ENCODE measurements around the gene PHKG1.
"Not testable (repeated sequence)": the region's sequence is repeated elsewhere in the genome, so short reads cannot be mapped to it uniquely, and the experiment has no call there.

Gene PHKG1

DNA sequence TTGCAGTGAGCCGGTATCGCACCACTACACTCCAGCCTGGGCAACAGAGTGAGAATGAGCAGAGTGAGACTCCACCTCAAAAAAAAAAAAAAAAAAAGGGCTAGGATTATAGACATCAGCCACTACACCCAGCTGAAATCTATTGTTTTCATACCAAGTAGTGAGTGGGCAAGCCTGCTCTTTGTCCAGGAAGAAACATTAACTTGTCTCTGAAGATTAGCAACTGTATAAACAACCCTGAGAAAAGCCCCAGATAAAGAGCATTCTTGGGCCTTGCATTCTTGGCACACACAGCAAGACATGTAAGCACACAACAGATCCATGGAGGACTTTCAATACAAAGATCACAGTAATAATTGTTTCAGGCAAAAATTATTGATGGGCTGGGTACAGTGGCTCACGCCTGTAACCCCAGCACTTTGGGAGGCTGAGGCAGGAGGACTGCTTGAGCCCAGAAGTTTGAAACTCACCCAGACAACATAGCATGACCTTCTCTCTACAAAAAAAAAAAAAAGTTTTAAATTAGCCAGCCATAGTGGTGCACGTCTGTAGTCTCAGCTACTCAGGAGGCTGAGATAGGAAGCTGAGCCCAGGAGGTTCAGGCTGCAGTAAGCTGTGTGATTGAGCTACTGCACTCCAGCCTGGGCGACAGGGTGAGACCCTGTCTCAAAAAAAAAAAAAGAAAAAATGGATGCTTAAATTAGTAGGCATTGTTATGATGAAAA is 45.9 kb downstream of the PHKG1 start:
- ChIA-PET POLR2A (interaction anchor here (0.6 to 1.0 kb wide), 3 partner anchors 12 to 695 kb away, joined by 3 to 4 read pairs (median 3); no protein-coding TSS in a partner anchor), CTCF (interaction anchor here (1.9 kb wide), 1 partner anchor 28 kb away, joined by 6 read pairs; no protein-coding TSS in a partner anchor)
- no peak overlapping the region for H3K4me3 ChIP-seq (ENCODE audit: low read depth, low read length)
- peak; percentile 72 for DNase-seq (ENCODE audit: low read depth, low spot score)
- TF ChIP-seq, protein P1, sequence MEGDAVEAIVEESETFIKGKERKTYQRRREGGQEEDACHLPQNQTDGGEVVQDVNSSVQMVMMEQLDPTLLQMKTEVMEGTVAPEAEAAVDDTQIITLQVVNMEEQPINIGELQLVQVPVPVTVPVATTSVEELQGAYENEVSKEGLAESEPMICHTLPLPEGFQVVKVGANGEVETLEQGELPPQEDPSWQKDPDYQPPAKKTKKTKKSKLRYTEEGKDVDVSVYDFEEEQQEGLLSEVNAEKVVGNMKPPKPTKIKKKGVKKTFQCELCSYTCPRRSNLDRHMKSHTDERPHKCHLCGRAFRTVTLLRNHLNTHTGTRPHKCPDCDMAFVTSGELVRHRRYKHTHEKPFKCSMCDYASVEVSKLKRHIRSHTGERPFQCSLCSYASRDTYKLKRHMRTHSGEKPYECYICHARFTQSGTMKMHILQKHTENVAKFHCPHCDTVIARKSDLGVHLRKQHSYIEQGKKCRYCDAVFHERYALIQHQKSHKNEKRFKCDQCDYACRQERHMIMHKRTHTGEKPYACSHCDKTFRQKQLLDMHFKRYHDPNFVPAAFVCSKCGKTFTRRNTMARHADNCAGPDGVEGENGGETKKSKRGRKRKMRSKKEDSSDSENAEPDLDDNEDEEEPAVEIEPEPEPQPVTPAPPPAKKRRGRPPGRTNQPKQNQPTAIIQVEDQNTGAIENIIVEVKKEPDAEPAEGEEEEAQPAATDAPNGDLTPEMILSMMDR (IDR thresholded peaks at IDR 0.05; ENCODE audit: insufficient read depth, low read length, missing control alignments) = no peak

DNA sequence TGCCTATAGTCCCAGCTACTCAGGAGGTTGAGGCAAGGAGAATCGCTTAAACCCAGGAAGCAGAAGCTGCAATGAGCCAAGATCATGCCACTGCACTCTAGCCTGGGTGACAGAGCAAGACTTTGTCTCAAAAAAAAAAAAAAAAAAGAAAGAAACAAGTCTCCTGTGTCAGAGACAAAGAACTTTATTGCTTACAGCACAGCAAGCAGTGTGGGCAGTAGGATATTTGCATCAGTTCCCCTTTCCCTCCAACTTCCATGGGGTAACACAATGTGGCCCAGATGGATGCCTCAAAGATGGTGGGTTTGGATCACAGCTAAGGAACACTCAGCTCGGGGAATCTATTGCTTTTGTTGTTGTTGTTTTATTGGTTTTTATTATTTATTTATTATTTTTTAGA is 47.0 kb downstream of the PHKG1 start:
- POLR2A ChIA-PET; DNase-seq (ENCODE audit: low read depth, low spot score); H3K4me3 ChIP-seq (ENCODE audit: low read depth, low read length): not testable (repeated sequence)
- CTCF ChIA-PET = interaction anchor here (1.9 kb wide), 1 partner anchor 29 kb away, joined by 6 read pairs; no protein-coding TSS in a partner anchor

DNA sequence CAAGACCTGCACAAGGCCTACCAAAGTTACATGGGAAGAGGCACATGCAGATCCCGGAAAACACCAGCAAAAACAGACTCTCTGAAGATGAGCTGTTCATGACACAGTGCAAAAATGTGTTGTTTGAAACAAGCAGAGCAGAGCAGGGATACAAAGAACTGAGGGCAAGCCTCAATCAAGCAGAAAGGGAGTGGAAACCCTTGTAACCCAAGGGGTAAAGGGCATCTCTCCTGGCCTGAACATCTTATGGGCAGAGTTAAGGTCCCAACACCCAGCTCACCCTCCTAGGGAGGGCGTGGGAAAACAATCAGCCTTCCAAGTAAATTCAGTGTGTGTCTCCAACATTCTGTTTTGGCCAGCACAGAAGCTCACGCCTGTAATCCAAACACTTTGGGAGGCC is 52.0 kb downstream of the PHKG1 start:
- CTCF ChIA-PET = no interaction called here
- no peak overlapping the region for H3K4me3 ChIP-seq (ENCODE audit: low read depth, low read length)
- no peak for DNase-seq (ENCODE audit: low read depth, low spot score)
- POLR2A ChIA-PET = no interaction called here
- TF ChIP-seq, protein P1 (IDR thresholded peaks at IDR 0.05; ENCODE audit: insufficient read depth, low read length, missing control alignments) = no peak

DNA sequence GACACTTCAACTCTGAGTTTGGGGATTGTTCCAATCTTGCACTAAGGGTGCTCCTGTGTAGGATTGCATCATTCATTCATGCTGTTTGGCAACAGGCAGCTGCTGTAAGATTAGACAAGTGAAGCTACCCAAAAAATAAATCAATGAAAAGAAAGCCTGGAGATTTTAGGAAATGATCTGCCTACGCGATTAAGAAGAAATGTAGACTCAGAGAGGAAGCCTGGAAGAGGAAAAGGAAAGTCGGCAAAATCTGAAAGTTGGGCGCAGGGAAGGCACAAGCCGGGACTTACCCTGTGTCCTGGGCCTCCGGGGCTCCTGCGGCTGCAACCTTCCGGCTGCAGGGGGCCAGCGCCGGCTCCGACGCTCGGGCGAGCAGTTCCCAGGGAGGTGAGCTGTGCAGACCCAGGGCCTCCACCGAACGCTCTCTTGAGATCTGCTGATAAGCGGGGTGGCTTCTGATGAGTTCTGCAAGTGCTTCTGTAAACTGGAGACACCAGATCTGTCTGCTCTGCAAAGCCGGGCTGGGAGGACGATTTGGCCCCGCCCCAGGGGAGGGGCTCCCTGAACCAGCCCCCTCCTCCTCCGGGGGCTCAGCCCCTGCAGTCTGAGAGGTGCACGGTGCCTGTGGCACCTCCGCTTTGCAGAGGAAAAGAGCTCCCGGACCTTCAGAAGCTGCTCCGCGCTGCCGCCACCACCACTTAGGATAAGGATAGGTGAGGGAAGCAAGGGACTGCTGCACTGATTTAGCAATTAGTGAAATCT is 58.9 kb downstream of the PHKG1 start:
- TF ChIP-seq, protein P1 (IDR thresholded peaks at IDR 0.05; ENCODE audit: insufficient read depth, low read length, missing control alignments) = peak; percentile 54

DNA sequence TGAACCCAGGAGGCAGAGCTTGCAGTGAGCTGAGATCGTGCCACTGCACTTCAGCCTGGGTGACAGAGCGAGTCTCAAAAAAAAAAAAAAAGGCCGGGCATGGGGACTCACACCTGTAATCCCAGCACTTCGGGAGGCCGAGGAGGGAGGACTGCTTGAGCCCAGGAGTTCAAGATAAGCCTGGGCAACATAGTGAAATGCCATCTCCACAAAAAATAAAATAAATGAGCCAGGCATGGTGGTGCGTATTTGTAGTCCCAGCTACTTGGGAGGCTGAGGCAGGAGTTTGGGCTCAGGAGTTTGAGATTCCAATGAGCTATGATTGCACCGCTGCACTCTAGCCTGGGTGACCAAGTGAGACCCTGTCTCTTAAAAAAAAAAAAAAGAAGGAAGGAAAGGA is 60.2 kb downstream of the PHKG1 start:
- DNase-seq (ENCODE audit: low read depth, low spot score); POLR2A ChIA-PET; H3K4me3 ChIP-seq (ENCODE audit: low read depth, low read length): not testable (repeated sequence)
- CTCF ChIA-PET = interaction anchor here (1.1 to 2.1 kb wide), 3 partner anchors 42 to 60 kb away, joined by 3 to 7 read pairs (median 5); partner anchors contain the start of gene PHKG1

More for the DNA sequence above, 58.9 kb downstream of the PHKG1 start:
- H3K4me3 ChIP-seq (ENCODE audit: low read depth, low read length) = peak overlapping the region; percentile 73
- CTCF ChIA-PET = interaction anchor here (0.6 to 2.1 kb wide), 3 partner anchors 37 to 59 kb away, joined by 3 to 7 read pairs (median 5); partner anchors contain the start of gene PHKG1
- DNase-seq (ENCODE audit: low read depth, low spot score) = no peak
- POLR2A ChIA-PET = interaction anchor here (0.7 to 3.4 kb wide), 3 partner anchors 10 to 29 kb away, joined by 3 to 14 read pairs (median 4); partner anchors contain the start of genes CCT6A and PSPH

DNA sequence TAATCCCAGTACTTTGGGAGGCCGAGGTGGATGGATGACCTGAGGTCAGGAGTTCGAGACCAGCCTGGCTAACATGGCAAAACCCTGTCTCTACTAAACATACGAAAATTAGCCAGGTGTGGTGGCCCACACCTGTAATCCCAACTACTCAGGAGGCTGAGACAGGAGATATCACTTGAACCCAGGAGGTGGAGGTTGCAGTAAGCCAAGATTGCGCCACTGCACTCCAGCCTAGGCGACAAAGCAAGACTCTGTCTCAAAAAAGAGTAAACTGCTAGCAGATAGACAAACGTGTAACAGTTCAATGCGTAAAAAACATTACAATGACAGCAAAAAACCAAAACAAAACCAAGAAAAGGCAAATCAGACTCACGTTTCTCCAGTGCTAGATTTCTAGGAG is 61.2 kb downstream of the PHKG1 start:
- H3K4me3 ChIP-seq (ENCODE audit: low read depth, low read length); DNase-seq (ENCODE audit: low read depth, low spot score); CTCF ChIA-PET; POLR2A ChIA-PET: not testable (repeated sequence)

DNA sequence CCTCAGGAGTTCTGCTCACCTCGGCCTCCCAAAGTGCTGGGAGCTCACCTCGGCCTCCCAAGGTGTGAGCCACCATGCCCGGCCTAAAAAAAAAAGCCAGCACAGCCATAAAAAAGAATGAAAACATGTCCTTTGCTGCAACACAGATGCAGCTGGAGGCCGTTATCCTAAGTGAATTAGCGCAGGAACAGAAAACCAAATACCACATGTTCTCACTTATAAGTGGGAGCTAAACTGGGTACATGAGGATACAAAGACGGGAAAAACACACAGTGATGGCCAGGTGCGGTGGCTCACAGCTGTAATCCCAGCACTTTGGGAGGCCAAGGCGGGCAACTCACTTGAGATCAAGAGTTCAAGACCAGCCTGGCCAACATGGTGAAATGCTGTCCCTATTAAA is 62.4 kb downstream of the PHKG1 start:
- TF ChIP-seq, protein P1 (IDR thresholded peaks at IDR 0.05; ENCODE audit: insufficient read depth, low read length, missing control alignments) = no peak
- H3K4me3 ChIP-seq (ENCODE audit: low read depth, low read length) = no peak overlapping the region
- ChIA-PET CTCF (interaction anchor here (1.1 kb wide), 1 partner anchor 20 kb away, joined by 4 read pairs; the partner anchor contains the start of genes CCT6A and PSPH), POLR2A (no interaction called here)
- no peak for DNase-seq (ENCODE audit: low read depth, low spot score)
